ENCODE data around the gene DIP2C.
"Not testable (repeated sequence)": the region's sequence is repeated elsewhere in the genome, so short reads cannot be mapped to it uniquely, and the experiment has no call there.

DIP2C gene

GRCh38 chr10:607545-608185 is 81.8 kb downstream of the DIP2C start:
- DNase-seq: no peak

- DNase-seq: no peak
Measured at GRCh38 chr10:606762-607544, 82.5 kb downstream of the DIP2C start.

GRCh38 chr10:605632-606325 is 83.7 kb downstream of the DIP2C start:
- DNase-seq: no peak

- DNase-seq: no peak
Measured at GRCh38 chr10:604716-605631, 84.5 kb downstream of the DIP2C start.

- DNase-seq: no peak
Measured at GRCh38 chr10:603745-604144, 85.7 kb downstream of the DIP2C start.

- no peak for DNase-seq
Measured at GRCh38 chr10:602391-603005, 87.0 kb downstream of the DIP2C start.

GRCh38 chr10:601660-601963 is 87.9 kb downstream of the DIP2C start:
- no peak for DNase-seq

GRCh38 chr10:600876-601659 is 88.4 kb downstream of the DIP2C start:
- DNase-seq: no peak

- DNase-seq: no peak
Measured at GRCh38 chr10:600234-600633, 89.2 kb downstream of the DIP2C start.

GRCh38 chr10:599767-600166 is 89.7 kb downstream of the DIP2C start:
- DNase-seq: no peak

GRCh38 chr10:598415-599170 is 90.9 kb downstream of the DIP2C start:
- no peak for DNase-seq

- no peak for DNase-seq
Measured at GRCh38 chr10:597976-598375, 91.5 kb downstream of the DIP2C start.

GRCh38 chr10:596725-597345 is 92.6 kb downstream of the DIP2C start:
- DNase-seq: no peak

- DNase-seq: not testable (repeated sequence)
Measured at GRCh38 chr10:596131-596530, 93.3 kb downstream of the DIP2C start.

- no peak for DNase-seq
Measured at GRCh38 chr10:595473-595872, 94.0 kb downstream of the DIP2C start.

GRCh38 chr10:594584-595270 is 94.7 kb downstream of the DIP2C start:
- no peak for DNase-seq

- no peak for DNase-seq
Measured at GRCh38 chr10:593901-594457, 95.5 kb downstream of the DIP2C start.

GRCh38 chr10:593421-593820 is 96.0 kb downstream of the DIP2C start:
- DNase-seq: no peak

GRCh38 chr10:593016-593415 is 96.5 kb downstream of the DIP2C start:
- no peak for DNase-seq

GRCh38 chr10:591646-592045 is 97.8 kb downstream of the DIP2C start:
- DNase-seq: no peak
